OCI-M2 (cell line): ENCODE results near the gene ADCY6.

Experiments used
- DNase-seq: peaks from one replicate; lab custom pipeline; 2025; ENCODE audit not compliant: unreplicated experiment; lab: John Stamatoyannopoulos, UW

ADCY6 gene

DNA sequence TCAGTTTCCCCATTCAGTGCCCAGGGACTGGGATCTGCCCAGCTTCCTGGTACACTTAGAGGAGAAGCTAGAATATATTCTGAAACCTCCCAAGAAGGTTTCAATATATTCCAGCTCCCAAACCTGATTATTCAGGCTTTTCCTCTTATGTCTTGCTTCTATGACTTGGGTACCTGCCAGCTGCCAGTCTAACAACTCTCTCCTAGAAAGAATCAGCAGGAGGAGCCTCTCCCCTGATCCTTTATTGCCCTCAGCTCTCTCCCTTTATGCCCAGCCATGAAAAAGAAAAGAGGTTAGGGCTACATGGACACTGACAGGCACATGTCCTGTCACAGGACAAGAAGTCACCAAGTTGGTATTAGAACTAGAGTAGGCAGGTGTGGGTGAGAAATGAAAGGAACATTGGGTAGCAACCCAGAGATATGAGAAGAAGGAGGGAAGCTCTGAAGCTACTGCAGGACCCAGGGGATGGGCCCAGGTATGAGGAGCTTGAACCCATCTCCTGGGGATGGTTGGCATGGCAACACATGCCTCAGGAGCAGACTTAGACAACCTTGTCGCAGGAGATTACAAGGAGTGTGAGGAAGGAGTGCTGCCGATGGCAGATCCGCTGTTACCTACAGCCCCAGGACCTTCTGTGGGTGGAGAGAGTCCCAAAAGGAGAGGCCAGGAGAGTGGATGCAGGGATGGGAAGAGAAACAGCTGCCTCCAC lies 27.4 kb upstream of the ADCY6 start:
- no peak for DNase-seq

DNA sequence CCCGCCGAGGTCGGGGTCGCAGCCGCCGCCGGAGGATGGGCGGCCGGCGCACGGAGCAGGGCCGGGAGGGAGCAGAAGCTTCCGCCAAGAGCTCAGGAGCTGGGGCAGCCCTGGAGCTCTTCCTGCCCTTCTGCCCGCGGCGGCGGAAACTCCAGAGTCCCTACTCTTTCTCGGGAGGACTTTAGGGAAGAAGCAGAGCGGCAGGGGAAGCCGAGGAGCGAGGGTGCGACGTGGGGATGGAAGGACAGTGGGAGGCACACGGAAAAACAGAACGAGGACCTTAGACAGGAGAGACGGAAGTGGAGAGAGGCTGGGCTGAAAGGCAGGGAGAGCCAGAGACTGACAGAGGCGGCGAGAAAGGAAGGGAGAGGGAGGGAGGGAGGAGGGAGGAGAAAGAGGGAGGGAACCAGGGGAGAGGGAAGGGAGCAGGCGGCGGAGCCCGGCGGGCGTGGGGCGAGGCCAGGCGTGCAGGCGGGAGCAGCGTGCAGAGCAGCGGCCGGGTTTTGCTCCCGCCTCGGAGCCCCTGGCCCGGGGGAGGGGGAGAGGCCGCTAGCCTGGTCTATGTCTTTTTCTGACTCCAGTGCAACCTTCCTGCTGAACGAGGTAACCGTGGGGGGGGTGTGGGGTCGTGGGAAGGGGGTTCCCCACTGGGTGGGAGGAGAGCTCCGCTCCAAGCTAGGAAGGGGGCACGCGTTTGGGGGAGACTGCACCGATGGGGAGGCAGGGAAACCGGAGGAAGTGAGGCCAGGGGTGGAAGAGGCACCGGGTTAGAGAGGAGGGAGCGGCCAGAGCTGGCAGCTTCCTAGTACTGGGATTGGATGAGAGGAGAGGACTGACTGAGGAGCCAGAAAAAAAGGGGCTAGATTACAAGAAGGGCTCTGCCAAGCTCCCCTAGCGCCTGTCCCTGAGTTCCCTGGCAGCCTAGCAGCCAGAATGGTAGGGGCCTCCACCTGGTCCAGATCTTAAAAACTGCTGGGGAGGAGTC lies 26.5 kb upstream of the ADCY6 start:
- DNase-seq = no peak

DNA sequence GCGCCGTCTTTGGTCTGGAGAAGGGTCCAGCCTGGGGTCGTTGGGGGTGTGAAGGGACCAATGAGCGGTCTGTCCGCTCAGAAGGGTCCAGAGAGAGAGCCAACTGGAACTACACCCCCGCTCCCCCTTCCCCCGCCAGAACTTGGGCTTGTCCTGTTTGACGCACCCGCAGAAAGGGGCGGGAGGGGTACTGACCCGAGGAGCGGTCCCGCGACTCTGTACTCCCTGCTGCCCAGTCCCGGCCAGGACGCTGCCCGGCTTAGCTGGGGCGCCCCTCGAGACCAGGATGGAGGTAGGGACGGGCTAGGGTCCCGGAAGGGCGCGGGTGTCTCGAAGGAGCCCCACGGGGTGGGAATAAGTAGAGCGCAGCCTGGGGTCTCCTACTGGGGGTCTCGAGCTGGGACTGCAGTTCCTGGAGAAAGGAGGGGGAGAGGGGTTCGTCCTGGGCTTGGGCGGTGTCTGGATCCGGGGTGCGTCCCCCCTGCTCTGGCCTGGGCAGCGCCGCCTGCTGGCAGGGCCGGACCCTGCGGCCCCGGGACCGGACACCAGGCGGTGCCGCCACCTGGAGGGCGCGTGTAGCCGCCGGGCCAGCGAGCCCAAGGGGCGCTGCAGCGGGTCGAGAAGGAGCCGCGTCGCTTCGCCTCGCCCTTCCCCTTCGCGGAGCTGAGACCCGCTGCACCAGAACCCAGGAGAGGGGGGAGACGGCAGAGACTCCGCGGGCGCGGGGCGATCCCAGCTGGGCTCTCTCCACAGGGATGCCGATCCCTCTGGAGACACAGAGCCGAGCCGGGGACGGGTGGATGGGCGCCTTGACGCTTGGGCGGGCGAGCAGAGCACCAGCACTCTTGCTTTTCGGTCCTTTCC lies 25.6 kb upstream of the ADCY6 start:
- peak; percentile 42 for DNase-seq

DNA sequence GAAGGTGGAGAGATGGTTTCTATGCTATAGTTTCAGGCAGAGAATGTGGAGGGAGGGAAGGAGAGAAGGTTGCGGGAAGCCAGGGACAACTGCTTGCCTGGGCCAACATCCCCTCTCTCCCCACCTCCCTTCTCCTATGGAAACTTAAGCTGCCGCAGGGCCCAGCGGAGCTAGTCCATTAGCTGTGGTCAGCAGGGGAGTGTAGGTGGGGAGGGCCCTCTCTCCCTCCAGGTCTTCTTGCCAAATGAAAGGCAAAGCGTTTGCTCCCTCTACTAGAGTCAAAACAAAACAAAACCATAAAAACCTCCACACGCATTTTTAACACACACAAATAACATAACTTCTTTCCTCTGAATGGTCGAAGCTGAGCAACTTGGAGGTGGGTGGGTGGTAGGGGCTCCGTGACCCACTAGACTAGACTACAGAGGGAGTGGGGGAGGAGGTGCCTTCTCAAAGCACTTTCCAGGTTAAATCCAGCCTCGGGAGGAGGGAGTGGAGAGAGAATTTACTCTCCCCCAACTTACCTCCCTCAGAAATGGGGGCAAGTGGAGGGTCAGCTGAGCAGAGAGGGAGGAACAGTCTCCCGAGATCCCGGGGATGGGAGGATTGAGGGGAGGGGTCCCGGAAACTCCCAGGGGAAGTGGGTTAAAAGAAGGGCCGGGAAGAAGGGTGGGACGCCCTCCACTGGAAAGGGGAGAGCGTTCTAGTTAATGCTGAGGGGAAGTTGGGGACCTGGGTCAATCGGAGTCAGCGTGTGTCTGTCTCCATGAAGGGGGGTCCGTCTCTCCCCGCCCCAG lies 24.8 kb upstream of the ADCY6 start:
- no peak for DNase-seq

DNA sequence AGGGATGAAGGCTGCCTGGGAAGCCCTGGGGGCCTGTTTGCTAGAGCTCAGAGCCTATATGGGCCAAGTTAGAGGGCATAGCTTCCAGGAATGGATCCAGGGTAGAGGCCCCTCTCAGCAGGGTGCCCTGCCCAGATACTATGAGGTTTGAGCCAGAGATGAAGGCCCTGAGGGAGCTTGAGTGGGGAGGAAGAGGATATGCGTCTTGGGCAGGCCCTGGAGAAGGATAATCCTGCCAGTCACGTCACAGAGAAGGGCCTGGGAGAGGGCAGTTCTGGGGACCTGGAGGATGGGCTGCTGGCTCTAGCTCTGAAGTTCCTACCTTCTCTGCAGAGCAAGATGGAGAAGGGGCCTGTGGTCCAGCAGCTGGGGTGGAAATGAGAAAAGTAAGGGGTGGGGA lies 23.5 kb upstream of the ADCY6 start:
- DNase-seq = no peak

DNA sequence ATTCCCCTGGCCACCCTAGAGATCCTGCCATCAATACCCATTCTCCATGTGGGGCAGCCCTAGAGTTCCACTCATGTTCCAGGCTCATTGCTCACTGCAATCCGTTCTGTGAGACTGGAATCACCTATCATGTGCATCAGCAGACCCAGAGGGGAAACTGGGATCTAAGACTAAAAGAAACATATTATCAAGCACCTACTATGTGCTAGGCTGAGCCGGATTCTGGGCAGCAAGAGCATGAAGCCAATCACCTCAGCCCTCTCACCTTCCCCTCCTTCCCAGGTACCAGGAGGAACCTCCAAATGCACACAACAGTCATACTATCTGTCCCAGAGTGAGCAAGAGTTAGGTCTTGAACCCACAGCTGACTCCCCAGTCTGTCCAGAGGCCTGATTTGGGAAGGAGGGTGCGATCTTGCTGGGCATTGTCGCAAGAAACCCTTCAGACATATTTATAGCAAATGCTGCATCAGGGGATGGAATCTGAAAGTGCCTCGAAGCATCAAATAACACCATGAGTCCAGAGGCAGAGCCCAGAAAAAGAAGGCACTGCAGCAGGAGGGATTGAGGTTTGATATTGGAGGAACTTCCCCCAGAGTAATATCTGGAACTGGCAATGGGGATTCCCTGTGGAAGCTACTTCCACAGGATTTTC lies 22.7 kb upstream of the ADCY6 start:
- DNase-seq = no peak

DNA sequence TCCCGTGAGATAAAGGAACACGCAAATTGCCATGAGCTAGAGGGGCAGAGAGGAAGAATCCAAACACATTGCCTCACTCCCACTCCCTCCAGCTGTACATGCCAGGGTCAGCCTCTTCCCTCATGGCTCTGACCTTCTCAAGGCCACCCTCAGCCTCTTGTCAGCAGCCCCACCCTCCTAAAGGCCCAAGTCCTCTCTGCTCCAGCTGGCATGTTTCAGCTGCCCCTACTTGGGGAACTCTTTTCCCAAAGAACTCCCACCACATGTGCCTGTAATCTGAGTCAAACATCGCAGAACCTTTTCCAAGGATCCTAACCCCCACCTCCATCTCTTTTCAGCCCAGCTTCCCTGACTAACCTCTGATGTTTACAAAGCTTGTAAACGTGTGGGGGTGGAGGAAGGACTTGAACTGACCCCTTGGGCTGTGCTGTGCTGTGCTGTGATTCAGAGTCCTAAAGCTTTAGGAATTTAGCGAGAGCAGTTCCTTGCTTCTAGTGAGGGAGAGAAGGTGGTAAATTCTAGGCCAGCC lies 22.1 kb upstream of the ADCY6 start:
- no peak for DNase-seq

DNA sequence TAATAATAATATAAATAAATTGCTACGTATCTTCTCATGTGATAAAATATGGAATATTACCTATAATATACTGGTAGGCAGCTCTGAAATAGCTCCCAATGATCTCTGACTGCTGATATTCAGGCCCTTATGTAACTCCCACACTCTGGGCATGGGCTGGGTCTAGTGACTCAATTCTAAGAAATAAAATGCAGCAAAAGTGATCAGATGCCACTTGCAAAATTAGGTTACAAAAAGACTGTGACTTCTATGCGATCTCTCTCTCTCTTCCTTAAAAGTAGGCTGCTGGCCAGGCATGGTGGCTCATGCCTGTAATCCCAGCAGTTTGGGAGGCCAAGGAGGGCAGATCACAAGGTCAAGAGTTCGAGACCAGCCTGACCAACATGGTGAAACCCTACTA lies 19.1 kb upstream of the ADCY6 start:
- DNase-seq = no peak

DNA sequence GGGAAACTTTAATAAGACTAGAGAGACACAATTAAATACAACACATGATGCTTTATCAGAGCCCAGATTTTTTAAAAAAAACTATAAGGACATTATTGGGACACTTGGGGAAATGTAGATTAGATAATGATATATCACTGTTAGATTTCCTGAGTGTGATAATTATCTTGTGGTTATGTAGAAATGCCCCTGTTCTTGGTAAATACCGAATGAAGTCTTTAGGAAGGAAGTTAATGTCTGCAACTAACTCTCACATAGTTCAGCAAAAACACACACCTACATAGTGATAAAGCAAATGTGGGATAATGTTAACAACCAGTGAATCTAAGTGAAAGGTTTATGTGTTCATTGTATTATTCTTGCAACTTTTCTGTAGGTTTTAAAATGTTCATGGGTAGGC lies 14.8 kb upstream of the ADCY6 start:
- DNase-seq = no peak

DNA sequence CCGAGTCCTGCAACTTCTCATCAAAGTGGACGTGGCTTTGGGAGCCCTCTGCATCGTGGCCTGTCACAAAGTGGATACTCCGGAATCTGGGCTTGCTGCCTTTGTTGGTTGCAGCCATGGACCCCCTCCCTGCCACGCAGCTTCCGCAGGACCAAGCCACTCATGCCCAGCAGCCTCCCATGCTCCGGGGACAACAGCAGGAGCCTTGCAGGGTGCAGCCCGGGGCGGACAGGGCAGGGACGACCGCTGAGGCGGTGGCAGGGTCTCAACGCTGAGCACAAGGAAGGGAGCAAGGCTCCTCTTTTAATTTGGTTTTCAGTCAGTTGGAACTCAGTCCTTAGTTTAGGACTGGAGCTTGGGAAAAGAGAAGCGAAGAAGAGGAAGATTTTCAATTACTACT lies 12.1 kb upstream of the ADCY6 start:
- no peak for DNase-seq

DNA sequence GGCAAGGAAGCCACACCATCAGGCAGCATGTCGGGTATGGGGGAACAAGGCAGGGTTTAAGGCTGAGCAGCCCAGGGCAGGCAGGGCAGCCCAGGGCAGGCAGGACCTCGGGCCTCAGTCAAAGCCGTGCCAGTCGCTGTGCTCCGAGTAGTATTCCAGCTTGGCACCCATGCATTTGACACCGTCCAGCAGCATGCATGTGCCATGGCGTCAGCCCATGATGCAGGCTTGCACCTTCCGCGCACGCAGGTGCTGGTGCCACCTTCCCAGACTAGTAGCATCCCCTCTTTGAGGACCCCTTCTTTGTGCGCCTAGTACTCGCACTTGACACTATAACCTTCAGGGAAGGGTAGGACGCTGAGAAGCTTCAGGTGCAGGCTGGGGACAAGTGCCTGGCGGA lies 11.6 kb upstream of the ADCY6 start:
- no peak for DNase-seq

DNA sequence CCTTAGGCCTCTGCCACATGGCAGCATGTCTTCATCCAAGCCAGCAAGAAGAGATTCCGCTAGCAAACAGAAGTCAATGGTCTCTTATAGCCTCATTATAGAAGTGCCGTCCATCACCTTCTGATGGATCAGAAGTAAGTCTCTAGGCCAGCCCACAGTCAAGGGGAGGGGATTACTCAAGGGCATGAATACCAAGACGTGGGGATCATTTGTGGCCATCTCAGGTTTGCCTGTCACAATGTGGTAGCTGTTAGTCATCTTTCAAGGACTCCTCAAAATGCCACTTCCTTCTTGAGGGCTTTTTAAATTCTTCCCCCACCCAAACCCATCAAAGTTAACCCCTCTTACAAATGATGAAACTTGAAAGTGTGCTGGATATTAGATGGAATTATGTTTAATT lies 8.1 kb upstream of the ADCY6 start:
- DNase-seq = no peak

DNA sequence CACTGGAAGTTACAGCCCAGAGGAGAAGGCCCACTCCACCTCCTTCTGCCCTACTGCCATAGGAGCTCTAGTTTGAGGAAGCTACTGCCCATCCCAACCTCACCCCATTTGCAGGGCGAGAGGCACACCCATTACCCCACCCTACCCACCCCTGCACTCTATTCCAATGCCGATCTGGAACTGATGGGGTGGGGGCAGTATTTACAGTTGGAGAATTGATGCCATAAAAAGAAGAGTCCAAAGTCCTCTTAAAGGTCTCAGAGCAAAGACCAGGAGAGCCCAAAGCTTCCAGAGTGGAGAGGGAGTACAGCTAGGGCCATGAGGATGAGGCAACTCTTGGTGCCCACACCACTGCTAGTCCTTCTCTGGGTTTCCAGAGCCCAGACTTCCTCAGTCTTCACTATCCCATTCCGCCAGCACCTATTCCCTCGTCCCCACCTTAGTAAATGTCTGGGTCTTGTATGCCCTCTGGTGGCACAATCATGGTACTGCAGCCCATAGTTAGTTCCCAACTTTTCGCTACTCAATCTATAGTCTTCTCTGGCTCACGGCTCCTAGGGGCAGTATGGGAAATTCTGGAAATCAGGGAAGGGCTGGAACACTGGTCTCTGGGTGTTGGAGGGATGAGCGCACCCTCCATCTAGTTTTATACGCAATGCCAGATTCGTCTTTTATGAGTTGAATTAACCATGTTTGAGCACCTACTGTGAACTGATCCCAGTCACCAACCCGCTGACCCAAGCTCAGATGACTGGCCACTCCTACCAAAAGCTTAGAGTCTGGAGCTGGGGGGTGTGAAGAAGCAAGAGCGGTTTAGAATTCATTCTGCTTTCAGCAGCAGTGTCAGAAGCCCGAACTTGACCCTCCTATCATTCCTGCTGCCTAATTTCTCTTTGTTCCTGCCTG lies 6.9 kb upstream of the ADCY6 start:
- no peak for DNase-seq

DNA sequence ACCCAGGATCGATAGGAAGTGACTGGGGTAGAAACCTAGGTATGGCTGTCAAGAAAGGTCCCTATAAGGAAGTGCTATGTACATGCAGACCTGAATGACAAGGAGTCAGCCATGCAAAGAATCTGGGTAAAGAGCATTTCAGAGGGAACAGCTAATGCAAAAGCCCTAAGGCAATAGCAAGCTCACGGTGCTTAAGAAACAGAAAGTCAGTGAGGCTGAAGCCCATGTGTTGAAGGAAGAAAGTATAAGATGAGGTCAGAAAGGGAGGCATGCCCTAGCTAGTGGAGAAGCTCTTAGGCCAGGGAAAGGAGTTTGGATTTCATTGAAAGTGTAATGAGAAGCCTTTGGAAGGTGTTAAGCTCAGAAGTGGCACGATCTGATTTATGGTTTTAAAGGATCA lies 6.0 kb upstream of the ADCY6 start:
- DNase-seq = no peak

DNA sequence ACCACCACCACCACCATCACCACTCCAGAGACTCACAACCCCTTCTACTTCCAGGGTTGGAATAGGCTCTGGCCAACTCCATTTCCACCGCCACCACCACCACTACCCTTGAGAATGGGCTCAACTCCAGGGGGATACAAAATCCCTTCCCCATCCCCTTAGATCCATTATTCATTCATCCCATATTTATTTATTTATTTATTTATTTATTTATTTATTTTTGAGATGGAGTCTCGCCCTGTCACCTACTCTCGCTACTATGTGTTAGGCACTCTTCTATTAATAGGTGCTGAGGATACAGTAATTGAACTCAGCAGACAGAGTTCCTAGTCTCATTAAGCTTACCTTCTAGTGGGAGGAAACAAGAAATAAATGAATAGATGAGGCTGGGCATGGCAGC lies 4.8 kb upstream of the ADCY6 start:
- DNase-seq = no peak

DNA sequence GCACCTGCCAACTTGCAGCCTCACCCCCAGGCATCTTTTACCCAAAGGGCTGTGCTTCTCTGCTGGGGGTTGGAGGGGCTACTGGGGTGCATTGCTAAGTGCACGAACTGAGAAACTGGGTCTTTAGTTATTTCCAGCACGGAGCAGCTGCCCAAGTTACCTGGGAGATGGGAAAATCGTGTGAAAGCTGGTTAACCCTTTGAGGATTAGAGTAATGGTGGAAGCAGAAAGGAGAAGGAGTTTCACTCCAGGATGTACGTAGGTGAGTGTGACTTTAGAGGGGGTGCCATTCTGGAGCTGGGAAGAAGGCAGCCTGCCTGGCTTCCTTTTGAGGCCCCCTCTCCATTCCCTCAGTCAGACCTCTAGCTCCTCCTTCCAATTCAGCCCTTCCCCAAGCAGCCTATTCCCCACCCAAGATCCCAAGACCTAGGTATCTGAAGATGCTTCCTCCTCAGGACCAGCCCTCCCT lies 1.0 kb upstream of the ADCY6 start:
- no peak for DNase-seq

DNA sequence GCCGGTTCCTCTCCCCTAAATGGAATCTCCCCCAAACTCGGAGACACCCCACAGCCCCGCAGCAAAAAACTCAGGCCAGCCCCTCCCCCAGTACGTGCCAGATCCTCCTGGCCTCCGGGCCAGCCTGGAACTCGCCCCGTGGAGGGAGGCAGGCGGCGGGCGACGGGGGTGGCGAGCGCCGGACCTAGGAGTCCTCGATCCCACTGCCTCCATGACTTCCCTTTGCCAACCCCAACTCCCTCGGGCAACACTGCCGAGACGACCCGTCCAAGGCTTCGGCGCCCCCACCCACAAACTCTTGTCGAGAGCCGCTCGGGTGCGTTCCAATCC lies 400 bp downstream of the ADCY6 start:
- no peak for DNase-seq

DNA sequence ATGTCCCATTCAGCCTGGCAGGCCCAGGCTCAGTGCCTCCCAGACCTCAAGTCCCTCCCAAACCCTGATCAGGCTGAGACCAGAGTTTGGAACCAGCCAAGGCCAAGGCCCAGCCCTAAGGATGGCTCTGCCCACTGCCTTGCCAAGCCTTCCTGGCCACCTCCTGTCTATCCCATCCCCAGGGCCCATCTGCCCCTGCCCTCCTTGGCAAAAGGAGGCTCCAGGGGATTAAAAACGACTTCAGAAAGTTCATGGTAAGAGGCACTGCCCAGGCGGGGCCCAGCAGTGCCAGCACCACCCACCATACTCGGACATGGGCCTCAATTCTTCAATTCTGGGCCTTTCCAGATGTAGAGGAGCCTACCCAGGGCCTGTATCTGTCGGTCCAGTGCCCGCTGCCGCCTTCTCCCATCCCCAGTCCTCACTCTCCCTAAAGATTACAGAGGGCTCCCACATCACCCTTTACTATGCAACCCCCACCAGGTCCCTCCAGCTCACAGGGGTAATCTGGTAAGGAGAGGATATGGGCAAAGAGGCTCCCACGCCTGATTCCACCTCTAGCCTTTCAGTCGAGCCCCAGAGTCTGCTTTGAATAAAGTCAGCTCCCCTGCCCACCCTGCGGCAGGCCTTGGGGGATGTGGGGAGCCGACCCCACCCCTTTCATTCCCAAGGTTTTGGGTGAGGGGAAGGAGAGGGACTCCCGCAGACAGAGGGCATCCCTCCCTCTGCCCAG lies 932 bp downstream of the ADCY6 start:
- no peak for DNase-seq
